ENCODE results near the gene SMNDC1. TPM values are rescaled to one million over a fixed set of nuclear protein-coding genes. Genes with fewer than 3 reads are reported as not detected.

SMNDC1 gene
- total and polyA plus RNA-seq, 9 donors = 11.7 to 36.1 (median 28.2) TPM

DNA sequence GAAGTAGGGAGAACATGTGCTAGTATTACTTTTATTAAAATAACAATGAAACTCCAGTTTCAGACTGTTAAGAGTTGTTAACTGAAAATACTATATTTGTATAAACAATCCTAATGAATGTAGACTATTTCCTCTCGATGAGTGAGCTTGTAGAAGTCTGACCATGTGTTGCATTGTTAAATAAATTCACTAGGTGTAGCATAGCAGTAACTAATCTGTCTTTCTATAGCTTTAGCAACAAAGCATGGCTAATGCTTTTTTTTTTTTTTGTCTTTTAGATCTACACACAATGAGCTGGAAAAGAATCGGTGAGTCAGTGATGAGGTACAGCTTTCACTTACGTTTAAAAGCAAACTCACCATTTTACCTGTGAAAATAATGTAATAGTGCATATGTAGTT is 60.2 kb downstream of the SMNDC1 start:
- peaks cover 2% of the 10 kb centered on the region for H3K4me1 ChIP-seq (ENCODE audit: insufficient read depth)
- H3K36me3 ChIP-seq = no peaks in the 10 kb centered on the region

DNA sequence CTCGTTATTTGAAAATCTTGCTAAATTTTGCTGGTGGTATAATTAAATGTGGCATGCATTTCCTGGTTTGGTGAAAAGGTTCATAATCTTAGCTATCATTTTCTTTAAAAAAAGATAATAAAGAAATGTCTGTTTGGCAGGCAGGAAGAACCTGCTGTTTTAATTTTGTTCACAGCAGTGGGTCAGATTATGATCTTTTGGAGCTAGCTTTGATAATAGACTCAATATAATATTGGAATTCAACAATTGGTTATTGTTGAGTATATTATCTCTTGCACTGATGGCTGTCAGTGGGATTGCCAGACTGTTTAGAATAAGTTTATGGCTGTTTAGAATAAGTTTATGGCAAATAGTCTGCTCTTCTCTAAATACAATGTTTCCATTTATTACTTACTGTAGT is 62.2 kb downstream of the SMNDC1 start:
- intact Hi-C loops (cut with DNase I) = no loop called here
- H3K4me3 ChIP-seq = no peak overlapping the region
- H3K27ac ChIP-seq = no peak overlapping the region
- H3K4me1 ChIP-seq (ENCODE audit: insufficient read depth) = peaks cover 2% of the 10 kb centered on the region
- H3K9me3 ChIP-seq = no peaks in the 10 kb centered on the region
- DNase-seq = no peak
- no peaks in the 10 kb centered on the region for H3K36me3 ChIP-seq
- H3K27me3 ChIP-seq = no peaks in the 10 kb centered on the region
- 86 to 95% (median 93%) methylated on average over 1 of the region's 1 CpG for WGBS, 3 donors
- TF ChIP-seq POLR2A (IDR thresholded peaks at IDR 0.05) (no peak), EP300 (IDR thresholded peaks at IDR 0.05) (no peak)
- TF ChIP-seq, protein P1, sequence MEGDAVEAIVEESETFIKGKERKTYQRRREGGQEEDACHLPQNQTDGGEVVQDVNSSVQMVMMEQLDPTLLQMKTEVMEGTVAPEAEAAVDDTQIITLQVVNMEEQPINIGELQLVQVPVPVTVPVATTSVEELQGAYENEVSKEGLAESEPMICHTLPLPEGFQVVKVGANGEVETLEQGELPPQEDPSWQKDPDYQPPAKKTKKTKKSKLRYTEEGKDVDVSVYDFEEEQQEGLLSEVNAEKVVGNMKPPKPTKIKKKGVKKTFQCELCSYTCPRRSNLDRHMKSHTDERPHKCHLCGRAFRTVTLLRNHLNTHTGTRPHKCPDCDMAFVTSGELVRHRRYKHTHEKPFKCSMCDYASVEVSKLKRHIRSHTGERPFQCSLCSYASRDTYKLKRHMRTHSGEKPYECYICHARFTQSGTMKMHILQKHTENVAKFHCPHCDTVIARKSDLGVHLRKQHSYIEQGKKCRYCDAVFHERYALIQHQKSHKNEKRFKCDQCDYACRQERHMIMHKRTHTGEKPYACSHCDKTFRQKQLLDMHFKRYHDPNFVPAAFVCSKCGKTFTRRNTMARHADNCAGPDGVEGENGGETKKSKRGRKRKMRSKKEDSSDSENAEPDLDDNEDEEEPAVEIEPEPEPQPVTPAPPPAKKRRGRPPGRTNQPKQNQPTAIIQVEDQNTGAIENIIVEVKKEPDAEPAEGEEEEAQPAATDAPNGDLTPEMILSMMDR (IDR thresholded peaks at IDR 0.05) = no peak

More for the DNA sequence above, 60.2 kb downstream of the SMNDC1 start:
- TF ChIP-seq EP300 (IDR thresholded peaks at IDR 0.05) (no peak), POLR2A (IDR thresholded peaks at IDR 0.05) (no peak)
- TF ChIP-seq, protein P1 (IDR thresholded peaks at IDR 0.05) = no peak
- intact Hi-C loops (cut with DNase I) = no loop called here
- 66 to 76% (median 75%) methylated on average over 3 of the region's 3 CpGs for WGBS, 3 donors
- Histone ChIP-seq H3K27me3 (no peaks in the 10 kb centered on the region), H3K9me3 (no peaks in the 10 kb centered on the region), H3K27ac (no peak overlapping the region), H3K4me3 (no peak overlapping the region)
- DNase-seq = no peak

DNA sequence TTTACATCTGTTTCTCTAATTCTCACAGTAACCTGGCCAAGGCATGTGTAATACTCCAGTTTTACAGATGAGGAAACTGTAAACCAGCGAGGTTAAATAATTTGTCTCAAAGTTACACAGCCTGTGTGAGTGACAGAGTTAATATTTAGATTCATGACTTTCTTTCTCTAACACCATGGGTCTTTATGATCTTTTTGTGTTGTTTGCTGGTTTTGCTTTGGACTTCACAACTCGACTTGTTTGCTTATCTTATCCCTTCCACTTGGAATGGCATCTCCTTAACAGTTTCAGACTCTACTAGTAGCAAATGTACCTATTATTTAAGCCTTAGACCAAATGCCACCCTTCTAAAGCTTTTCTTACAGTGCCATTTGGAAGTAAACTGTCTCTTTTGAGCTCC is 62.9 kb downstream of the SMNDC1 start:
- H3K27ac ChIP-seq = no peak overlapping the region

DNA sequence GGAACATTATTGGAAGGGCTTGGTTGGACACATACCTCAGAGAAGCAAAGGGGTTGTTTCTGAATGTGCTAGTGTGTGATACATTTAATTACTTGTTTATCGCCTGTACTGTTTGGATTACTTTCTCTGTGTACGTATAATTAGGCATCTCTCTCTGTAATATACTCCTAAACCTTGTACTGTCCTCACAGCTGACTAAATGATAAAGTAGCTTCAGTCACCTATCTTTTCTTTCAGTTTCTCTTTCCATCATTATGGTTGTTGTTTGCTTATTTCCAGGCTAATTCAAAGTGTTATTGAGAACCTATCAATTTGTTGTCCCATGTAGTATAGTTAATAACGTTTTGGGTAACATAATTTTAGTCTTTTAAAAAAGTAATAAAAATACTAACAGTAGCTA is 63.3 kb downstream of the SMNDC1 start:
- Histone ChIP-seq H3K36me3 (no peaks in the 10 kb centered on the region), H3K4me1 (ENCODE audit: insufficient read depth) (peaks cover 2% of the 10 kb centered on the region), H3K27ac (no peak overlapping the region), H3K27me3 (no peaks in the 10 kb centered on the region), H3K4me3 (no peak overlapping the region), H3K9me3 (no peaks in the 10 kb centered on the region)
- TF ChIP-seq POLR2A (IDR thresholded peaks at IDR 0.05) (no peak), EP300 (IDR thresholded peaks at IDR 0.05) (no peak)
- TF ChIP-seq, protein P1 (IDR thresholded peaks at IDR 0.05) = no peak
- DNase-seq = no peak
- intact Hi-C loops (cut with DNase I) = no loop called here
- 67 to 78% (median 73%) methylated on average over 3 of the region's 3 CpGs for WGBS, 3 donors

More for the DNA sequence above, 62.9 kb downstream of the SMNDC1 start:
- no peaks in the 10 kb centered on the region for H3K36me3 ChIP-seq
- intact Hi-C loops (cut with DNase I) = no loop called here
- H3K4me1 ChIP-seq (ENCODE audit: insufficient read depth) = peaks cover 2% of the 10 kb centered on the region
- 67 to 77% (median 71%) methylated on average over 2 of the region's 2 CpGs for WGBS, 3 donors
- H3K4me3 ChIP-seq = no peak overlapping the region
- no peaks in the 10 kb centered on the region for H3K9me3 ChIP-seq
- TF ChIP-seq, protein P1 (IDR thresholded peaks at IDR 0.05) = no peak
- TF ChIP-seq EP300 (IDR thresholded peaks at IDR 0.05) (no peak), POLR2A (IDR thresholded peaks at IDR 0.05) (no peak)
- no peak for DNase-seq
- no peaks in the 10 kb centered on the region for H3K27me3 ChIP-seq

Other genes with a start within 250 kb of the SMNDC1 start
- 10 to 100 TPM; 41.9 to 80.0 (median 60.8) TPM for gene MXI1, start 97.3 kb downstream of the SMNDC1 start, total RNA-seq
- 100 to 1,000 TPM in 1 of 2 donors, 10 to 100 TPM in 1; 75.4 to 100 TPM for gene MXI1, start 97.3 kb downstream of the SMNDC1 start, polyA plus RNA-seq
- gene DUSP5, start 193.0 kb upstream of the SMNDC1 start, total RNA-seq = 10 to 100 TPM in 3 of 7 donors, 1 to 10 TPM in 4; 2.5 to 21.6 (median 6.2) TPM
- gene DUSP5, start 193.0 kb upstream of the SMNDC1 start, polyA plus RNA-seq = 10 to 100 TPM in 1 of 2 donors, 1 to 10 TPM in 1; 5.4 to 11.2 TPM